ENCODE results near the gene PDE10A.
"Not testable (repeated sequence)": the region's sequence is repeated elsewhere in the genome, so short reads cannot be mapped to it uniquely, and the experiment has no call there.

The PDE10A gene

GRCh38 chr6:165586706-165587105 lies 76.3 kb downstream of the PDE10A start:
- no peak for DNase-seq (ENCODE audit: low read depth)

- DNase-seq (ENCODE audit: low read depth), result no peak
Observed at GRCh38 chr6:165585060-165585459, 78.0 kb downstream of the PDE10A start.

- no peak for DNase-seq (ENCODE audit: low read depth)
Observed at GRCh38 chr6:165584541-165584940, 78.5 kb downstream of the PDE10A start.

- DNase-seq (ENCODE audit: low read depth), result no peak
Observed at GRCh38 chr6:165581678-165582077, 81.4 kb downstream of the PDE10A start.

- no peak for DNase-seq (ENCODE audit: low read depth)
Observed at GRCh38 chr6:165580136-165580535, 82.9 kb downstream of the PDE10A start.

GRCh38 chr6:165579151-165579550 lies 83.9 kb downstream of the PDE10A start:
- no peak for DNase-seq (ENCODE audit: low read depth)

- DNase-seq (ENCODE audit: low read depth), result no peak
Observed at GRCh38 chr6:165577556-165577955, 85.5 kb downstream of the PDE10A start.

GRCh38 chr6:165575158-165575549 lies 87.9 kb downstream of the PDE10A start:
- DNase-seq (ENCODE audit: low read depth), result no peak

GRCh38 chr6:165574220-165575157 lies 88.6 kb downstream of the PDE10A start:
- no peak for DNase-seq (ENCODE audit: low read depth)

- no peak for DNase-seq (ENCODE audit: low read depth)
Observed at GRCh38 chr6:165573671-165574070, 89.4 kb downstream of the PDE10A start.

GRCh38 chr6:165571721-165572132 lies 91.3 kb downstream of the PDE10A start:
- DNase-seq (ENCODE audit: low read depth), result no peak

GRCh38 chr6:165571068-165571682 lies 91.9 kb downstream of the PDE10A start:
- no peak for DNase-seq (ENCODE audit: low read depth)

- DNase-seq (ENCODE audit: low read depth), result no peak
Observed at GRCh38 chr6:165568326-165568725, 94.7 kb downstream of the PDE10A start.

GRCh38 chr6:165566088-165566828 lies 96.8 kb downstream of the PDE10A start:
- no peak for DNase-seq (ENCODE audit: low read depth)

- no peak for DNase-seq (ENCODE audit: low read depth)
Observed at GRCh38 chr6:165562421-165563090, 100.5 kb downstream of the PDE10A start.

- no peak for DNase-seq (ENCODE audit: low read depth)
Observed at GRCh38 chr6:165559632-165560031, 103.4 kb downstream of the PDE10A start.

- not testable (repeated sequence) for DNase-seq (ENCODE audit: low read depth)
Observed at GRCh38 chr6:165558097-165558496, 104.9 kb downstream of the PDE10A start.

GRCh38 chr6:165557674-165558073 lies 105.4 kb downstream of the PDE10A start:
- DNase-seq (ENCODE audit: low read depth), result no peak

GRCh38 chr6:165556116-165556843 lies 106.8 kb downstream of the PDE10A start:
- DNase-seq (ENCODE audit: low read depth), result no peak

GRCh38 chr6:165554644-165555043 lies 108.4 kb downstream of the PDE10A start:
- DNase-seq (ENCODE audit: low read depth), result not testable (repeated sequence)

GRCh38 chr6:165552248-165552736 lies 110.7 kb downstream of the PDE10A start:
- DNase-seq (ENCODE audit: low read depth), result no peak

Measured in GM04503 (cell line).